Limb (tissue), 2 donors: Measurements from ENCODE around the gene RETSAT.
"Not testable (repeated sequence)": the region's sequence is repeated elsewhere in the genome, so short reads cannot be mapped to it uniquely, and the experiment has no call there.

Source experiments
- DNase-seq, 2 donors: peaks; one replicate each; pipeline ENCODE4 v3.0.0-alpha.2; 2016; ENCODE audit errors: extremely low spot score in 2 of 2

RETSAT gene

GRCh38 chr2:85334928-85335327 is 19.4 kb downstream of the RETSAT start:
- DNase-seq = no peak

- not testable (repeated sequence) for DNase-seq
These were observed 20.5 kb downstream of the RETSAT start for GRCh38 chr2:85333877-85334276.

GRCh38 chr2:85330839-85331636 is 23.3 kb downstream of the RETSAT start:
- no peak for DNase-seq

GRCh38 chr2:85329701-85330100 is 24.6 kb downstream of the RETSAT start:
- not testable (repeated sequence) for DNase-seq

- DNase-seq = no peak
These were observed 25.1 kb downstream of the RETSAT start for GRCh38 chr2:85329181-85329651.

GRCh38 chr2:85327822-85328617 is 26.3 kb downstream of the RETSAT start, which contains the start of gene TGOLN2:
Gene TGOLN2 (minus strand): TSS chr2:85327989. CDS start chr2:85327962, 27 bp downstream.
- peak; percentile 95 to 96 for DNase-seq

GRCh38 chr2:85327160-85327821 is 27.0 kb downstream of the RETSAT start:
- DNase-seq = no peak

- no peak for DNase-seq
These were observed 27.7 kb downstream of the RETSAT start for GRCh38 chr2:85326406-85327159.

- DNase-seq = no peak
These were observed 28.9 kb downstream of the RETSAT start for GRCh38 chr2:85325466-85325811.

GRCh38 chr2:85324639-85325465 is 29.5 kb downstream of the RETSAT start:
- DNase-seq = no peak

GRCh38 chr2:85323988-85324367 is 30.4 kb downstream of the RETSAT start:
- not testable (repeated sequence) for DNase-seq

GRCh38 chr2:85323351-85323987 is 30.9 kb downstream of the RETSAT start:
- no peak for DNase-seq

- no peak for DNase-seq
These were observed 34.5 kb downstream of the RETSAT start for GRCh38 chr2:85319796-85320195.

GRCh38 chr2:85318222-85319074 is 35.9 kb downstream of the RETSAT start:
- DNase-seq = no peak

GRCh38 chr2:85315921-85316320 is 38.4 kb downstream of the RETSAT start:
- DNase-seq = not testable (repeated sequence)

- DNase-seq = no peak
These were observed 39.5 kb downstream of the RETSAT start for GRCh38 chr2:85314884-85315242.

GRCh38 chr2:85312404-85312803 is 41.9 kb downstream of the RETSAT start:
- DNase-seq = no peak

- DNase-seq = no peak
These were observed 44.0 kb downstream of the RETSAT start for GRCh38 chr2:85310330-85310729.
